LNCaP clone FGC (cell line): ENCODE measurements around the gene TGFBR2.

ENCODE experiments used
- DNase-seq: peaks from one replicate; pipeline ENCODE4 v3.0.0-alpha.2; 2011; ENCODE audit warnings: low read depth
- H3K4me3 ChIP-seq: 2 replicates; pipeline ENCODE4 v1.5.1; 2011; ENCODE audit warnings: mild to moderate bottlenecking, low read depth, low read length, control low read depth
- TF ChIP-seq, protein P1 (sequence below): IDR thresholded peaks from 2 replicates; pipeline ENCODE4 v1.5.1; 2012; ENCODE audit warnings: mild to moderate bottlenecking; ENCODE audit not compliant: control insufficient read depth, insufficient read depth; ENCODE audit errors: extremely low read depth

The TGFBR2 gene

DNA sequence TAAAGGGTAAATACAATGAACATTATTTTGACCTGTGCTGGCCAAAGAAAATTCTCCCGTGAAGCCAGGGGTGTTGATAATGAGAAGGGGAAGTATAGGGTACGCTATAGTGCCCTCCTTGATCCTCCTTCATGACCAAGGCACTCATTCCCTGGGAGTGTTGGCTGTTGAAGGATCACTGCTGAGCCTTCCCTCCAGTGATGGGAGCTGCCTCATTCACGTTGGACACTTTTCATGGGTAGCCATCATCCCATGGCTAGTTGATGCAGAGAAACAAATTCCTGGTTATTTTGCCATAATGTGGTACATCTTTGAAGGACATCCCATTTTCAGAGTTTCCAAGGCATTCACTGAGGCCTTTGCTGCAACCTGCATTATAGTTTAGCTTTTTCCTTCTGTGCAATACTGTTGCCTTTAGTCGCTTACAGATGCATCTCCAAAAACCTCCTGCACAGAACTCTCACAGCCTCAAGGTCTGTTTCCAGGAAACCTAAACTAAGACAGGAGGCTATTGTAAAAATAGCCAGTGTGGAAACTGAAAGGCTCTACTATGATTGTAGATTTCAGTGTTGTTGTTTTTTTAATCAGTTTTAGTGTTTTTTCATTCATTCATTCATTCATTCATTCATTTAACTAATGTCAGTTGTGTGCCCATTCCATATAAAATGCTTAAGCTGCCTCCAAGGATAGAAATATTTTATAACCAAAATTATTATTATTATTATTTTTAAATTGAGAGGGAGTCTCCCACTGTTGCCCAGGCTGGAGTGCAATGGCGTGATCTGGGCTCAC, 40.8 kb downstream of the TGFBR2 start:
- no peak for DNase-seq
- TF ChIP-seq, protein P1, sequence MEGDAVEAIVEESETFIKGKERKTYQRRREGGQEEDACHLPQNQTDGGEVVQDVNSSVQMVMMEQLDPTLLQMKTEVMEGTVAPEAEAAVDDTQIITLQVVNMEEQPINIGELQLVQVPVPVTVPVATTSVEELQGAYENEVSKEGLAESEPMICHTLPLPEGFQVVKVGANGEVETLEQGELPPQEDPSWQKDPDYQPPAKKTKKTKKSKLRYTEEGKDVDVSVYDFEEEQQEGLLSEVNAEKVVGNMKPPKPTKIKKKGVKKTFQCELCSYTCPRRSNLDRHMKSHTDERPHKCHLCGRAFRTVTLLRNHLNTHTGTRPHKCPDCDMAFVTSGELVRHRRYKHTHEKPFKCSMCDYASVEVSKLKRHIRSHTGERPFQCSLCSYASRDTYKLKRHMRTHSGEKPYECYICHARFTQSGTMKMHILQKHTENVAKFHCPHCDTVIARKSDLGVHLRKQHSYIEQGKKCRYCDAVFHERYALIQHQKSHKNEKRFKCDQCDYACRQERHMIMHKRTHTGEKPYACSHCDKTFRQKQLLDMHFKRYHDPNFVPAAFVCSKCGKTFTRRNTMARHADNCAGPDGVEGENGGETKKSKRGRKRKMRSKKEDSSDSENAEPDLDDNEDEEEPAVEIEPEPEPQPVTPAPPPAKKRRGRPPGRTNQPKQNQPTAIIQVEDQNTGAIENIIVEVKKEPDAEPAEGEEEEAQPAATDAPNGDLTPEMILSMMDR: no peak
- no peak overlapping the region for H3K4me3 ChIP-seq

GRCh38 chr3:30648670-30649357, 42.4 kb downstream of the TGFBR2 start:
- no peak overlapping the region for H3K4me3 ChIP-seq
- DNase-seq: no peak
- TF ChIP-seq, protein P1: no peak

DNA sequence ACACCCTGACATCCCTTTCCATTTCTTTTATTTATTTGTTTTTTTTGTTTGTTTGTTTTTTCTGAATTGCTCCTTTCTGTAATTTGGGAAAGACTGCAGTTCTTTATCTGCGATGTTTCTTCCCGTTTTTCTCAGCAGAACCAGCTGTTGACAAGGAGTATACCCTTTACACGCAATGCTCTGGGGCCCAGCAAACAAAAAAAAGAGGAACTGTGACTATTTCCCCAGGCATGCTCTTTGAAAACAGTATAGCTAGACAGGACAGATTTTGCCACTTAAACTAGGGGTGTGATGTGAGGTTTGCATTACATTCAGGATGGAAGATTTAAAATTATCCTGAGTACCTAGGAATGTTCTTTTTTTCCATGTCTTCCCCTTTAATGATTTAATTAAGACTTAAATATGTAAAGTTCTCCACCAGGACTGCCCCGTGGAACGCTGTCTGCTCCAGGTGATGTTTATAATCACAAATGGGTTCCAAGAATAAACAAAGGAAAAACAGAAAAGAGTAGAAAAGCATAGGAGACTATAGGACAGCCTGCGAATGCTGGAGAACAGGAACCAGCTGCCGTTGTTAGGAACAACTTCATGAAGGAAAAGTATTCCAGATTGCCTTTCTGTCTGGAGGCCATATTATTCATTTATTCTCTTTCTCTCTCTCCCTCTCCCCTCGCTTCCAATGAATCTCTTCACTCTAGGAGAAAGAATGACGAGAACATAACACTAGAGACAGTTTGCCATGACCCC, 43.3 kb downstream of the TGFBR2 start:
- H3K4me3 ChIP-seq: no peak overlapping the region
- TF ChIP-seq, protein P1: no peak
- DNase-seq: no peak

DNA sequence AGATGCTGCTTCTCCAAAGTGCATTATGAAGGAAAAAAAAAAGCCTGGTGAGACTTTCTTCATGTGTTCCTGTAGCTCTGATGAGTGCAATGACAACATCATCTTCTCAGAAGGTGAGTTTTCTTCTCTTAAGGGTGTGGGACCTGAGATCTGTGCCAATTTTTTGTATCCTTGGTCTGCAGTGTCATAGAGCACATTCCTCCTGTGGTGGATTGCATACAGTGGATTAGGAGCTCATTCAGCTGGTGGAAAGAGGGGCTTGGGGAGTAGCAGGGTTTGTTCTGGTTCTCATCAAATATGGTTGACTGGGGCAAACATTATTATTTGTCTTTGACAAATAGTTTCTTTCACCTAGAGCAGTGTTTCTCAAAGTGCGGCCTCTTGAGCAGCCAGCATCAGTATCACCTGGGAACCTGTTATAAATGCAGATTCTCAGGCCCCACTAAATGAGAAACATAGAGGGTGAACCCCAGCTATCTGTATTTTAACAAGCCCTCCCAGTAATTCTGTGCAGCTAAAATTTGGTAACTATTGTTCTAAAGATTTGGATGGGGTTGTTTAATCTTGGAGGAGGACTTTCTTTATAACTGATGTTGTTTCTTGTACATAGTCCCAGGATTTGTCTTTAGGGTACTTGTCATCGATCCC, 44.1 kb downstream of the TGFBR2 start:
- no peak for DNase-seq
- TF ChIP-seq, protein P1: no peak
- H3K4me3 ChIP-seq: no peak overlapping the region

- TF ChIP-seq, protein P1: no peak
- no peak overlapping the region for H3K4me3 ChIP-seq
- no peak for DNase-seq
Observed at GRCh38 chr3:30654269-30654668, 47.9 kb downstream of the TGFBR2 start.

DNA sequence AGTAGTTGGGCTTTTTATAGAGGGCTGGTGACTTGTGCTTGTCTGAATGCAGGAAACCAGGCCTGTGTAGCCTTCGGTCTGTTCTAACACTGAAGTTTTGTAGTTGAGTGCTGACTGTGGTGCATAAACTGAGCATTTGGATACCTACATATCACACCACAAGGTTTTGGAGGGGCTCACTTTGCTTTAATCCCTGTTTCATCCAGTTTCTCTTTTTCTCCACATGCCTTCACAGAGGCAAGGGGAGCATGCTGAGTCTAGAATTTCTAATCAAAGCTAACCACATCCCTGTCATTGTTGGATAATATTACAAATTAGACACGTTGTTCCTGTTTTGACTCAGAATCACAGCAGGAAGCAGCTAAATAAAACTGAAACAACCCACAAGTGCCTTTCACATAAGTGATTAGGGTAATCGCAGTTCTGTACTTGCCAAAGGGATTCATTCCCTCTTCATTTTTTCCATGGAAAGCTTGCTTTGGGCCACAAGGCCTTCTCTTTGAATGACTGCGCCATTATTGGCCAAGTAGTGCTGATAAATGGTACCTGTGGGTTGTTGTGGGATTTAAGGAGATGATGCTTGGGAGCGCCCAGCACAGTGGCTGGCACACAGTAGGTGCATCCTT, 48.9 kb downstream of the TGFBR2 start:
- no peak overlapping the region for H3K4me3 ChIP-seq
- no peak for DNase-seq
- TF ChIP-seq, protein P1: no peak
